Measurements from ENCODE around the gene ARHGAP26.

DNA sequence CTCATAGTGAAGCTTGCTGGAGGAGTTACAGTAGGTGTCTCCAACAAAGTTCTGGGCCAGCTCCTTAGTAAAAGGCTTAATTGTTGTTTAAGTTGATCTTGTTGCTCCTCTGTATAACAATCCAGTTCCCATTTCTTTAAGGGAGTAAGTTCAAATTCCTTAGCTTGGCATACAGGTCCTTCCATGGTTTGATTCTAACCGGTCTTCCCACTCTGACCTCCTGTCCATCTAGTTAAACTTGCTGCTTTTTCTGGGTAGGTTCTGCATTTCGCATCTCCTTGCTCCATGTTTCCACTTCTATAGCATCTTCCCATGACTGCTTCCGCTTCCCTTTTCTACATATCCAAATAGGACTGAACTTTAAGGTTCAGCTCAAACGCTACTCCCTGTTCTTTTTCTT is 95.5 kb downstream of the ARHGAP26 start:
- TF ChIP-seq, protein P1, sequence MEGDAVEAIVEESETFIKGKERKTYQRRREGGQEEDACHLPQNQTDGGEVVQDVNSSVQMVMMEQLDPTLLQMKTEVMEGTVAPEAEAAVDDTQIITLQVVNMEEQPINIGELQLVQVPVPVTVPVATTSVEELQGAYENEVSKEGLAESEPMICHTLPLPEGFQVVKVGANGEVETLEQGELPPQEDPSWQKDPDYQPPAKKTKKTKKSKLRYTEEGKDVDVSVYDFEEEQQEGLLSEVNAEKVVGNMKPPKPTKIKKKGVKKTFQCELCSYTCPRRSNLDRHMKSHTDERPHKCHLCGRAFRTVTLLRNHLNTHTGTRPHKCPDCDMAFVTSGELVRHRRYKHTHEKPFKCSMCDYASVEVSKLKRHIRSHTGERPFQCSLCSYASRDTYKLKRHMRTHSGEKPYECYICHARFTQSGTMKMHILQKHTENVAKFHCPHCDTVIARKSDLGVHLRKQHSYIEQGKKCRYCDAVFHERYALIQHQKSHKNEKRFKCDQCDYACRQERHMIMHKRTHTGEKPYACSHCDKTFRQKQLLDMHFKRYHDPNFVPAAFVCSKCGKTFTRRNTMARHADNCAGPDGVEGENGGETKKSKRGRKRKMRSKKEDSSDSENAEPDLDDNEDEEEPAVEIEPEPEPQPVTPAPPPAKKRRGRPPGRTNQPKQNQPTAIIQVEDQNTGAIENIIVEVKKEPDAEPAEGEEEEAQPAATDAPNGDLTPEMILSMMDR (IDR thresholded peaks at IDR 0.05; ENCODE audit: low read length): no peak
- no peak for TF ChIP-seq EZH2 (IDR thresholded peaks at IDR 0.05; ENCODE audit: borderline replicate concordance, low read length)
